Measurements from ENCODE around the gene LRRK1. TPM values are rescaled to one million over a fixed set of nuclear protein-coding genes. Genes with fewer than 3 reads are reported as not detected.

Gene LRRK1
- total RNA-seq, 3 donors from 2014 or later (not counting 1 experiment from before 2014, with no cell fraction given) = 1.2 to 5.5 (median 3.2) TPM

DNA sequence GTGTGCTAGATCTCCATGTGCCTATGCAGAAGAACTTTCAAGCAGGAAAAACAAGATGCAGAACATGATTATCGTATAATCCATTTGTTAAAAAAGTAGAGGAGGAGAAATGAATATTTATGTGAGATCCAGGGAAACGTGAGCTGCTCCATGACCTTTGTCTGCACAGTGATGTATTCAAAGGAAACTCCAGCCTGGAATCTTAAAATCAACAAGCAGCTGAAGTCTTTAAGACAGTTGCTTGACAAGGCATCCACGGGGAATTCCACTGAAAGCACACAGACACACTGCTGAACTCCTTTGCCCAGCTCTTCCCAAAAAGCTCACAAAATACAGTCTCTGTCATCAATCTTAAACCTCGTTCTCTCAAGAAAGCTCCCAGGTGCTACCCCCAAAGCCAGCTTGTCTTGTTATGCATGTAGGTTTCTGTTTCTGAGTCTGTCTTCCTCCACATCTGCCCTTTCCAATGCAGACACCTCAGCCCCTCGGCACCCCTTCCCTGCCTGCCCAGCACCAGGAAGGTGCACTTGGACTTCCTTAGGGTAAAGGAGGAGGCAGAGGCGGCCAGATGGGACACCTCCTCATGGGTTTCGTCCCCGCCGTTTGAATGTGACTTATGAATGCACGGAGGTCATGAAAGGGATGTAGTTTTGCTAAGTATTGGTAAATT, 28.7 kb downstream of the LRRK1 start:
- no peaks in the 10 kb centered on the region for H3K27me3 ChIP-seq (ENCODE audit: control insufficient read depth, insufficient read depth, low read length)
- H3K27ac ChIP-seq (ENCODE audit: low read length) = no peak overlapping the region
- Mint-ChIP-seq H3K36me3 (no peaks in the 10 kb centered on the region), H3K27ac (no peak overlapping the region), H3K4me1 (no peaks in the 10 kb centered on the region), H3K4me3 (no peak overlapping the region), H3K9me3 (no peaks in the 10 kb centered on the region), H3K27me3 (ENCODE audit: low read depth in 2 of 2) (peaks cover 8 to 17% of the 10 kb centered on the region in 2 donors)
- TF ChIP-seq, protein P1, sequence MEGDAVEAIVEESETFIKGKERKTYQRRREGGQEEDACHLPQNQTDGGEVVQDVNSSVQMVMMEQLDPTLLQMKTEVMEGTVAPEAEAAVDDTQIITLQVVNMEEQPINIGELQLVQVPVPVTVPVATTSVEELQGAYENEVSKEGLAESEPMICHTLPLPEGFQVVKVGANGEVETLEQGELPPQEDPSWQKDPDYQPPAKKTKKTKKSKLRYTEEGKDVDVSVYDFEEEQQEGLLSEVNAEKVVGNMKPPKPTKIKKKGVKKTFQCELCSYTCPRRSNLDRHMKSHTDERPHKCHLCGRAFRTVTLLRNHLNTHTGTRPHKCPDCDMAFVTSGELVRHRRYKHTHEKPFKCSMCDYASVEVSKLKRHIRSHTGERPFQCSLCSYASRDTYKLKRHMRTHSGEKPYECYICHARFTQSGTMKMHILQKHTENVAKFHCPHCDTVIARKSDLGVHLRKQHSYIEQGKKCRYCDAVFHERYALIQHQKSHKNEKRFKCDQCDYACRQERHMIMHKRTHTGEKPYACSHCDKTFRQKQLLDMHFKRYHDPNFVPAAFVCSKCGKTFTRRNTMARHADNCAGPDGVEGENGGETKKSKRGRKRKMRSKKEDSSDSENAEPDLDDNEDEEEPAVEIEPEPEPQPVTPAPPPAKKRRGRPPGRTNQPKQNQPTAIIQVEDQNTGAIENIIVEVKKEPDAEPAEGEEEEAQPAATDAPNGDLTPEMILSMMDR (IDR thresholded peaks at IDR 0.05) = no peak
- no peaks in the 10 kb centered on the region for H3K36me3 ChIP-seq (ENCODE audit: control insufficient read depth, insufficient read depth, low read length)
- no peak for ATAC-seq
- no peak for DNase-seq
- no peaks in the 10 kb centered on the region for H3K9me3 ChIP-seq (ENCODE audit: control insufficient read depth, insufficient read depth, low read length)
- no peaks in the 10 kb centered on the region for H3K4me1 ChIP-seq (ENCODE audit: control insufficient read depth, insufficient read depth, low read length)
- 89% methylated on average over 9 of the region's 10 CpGs for WGBS (ENCODE audit: insufficient coverage)
- intact Hi-C loops (cut with micrococcal nuclease) = no loop called here
- H3K4me3 ChIP-seq (ENCODE audit: low read length) = no peak overlapping the region

DNA sequence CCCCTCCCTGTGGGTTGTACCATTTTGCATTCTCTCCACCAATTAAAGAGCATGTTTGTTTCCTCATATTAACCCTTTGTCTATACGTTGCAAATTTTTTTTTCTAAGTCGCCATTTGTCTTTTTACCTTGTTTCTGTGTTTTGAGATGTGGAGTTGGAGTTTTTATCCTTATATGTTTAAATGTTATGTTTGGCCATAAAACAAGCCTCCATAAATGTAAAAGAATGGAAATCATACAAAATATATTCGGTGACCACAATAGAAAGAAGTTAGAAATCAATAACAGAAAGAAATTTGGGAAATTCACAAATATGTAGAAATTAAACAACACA, 29.2 kb downstream of the LRRK1 start:
- no peaks in the 10 kb centered on the region for H3K4me1 Mint-ChIP-seq
- no peak for ATAC-seq
- H3K27ac ChIP-seq (ENCODE audit: low read length) = no peak overlapping the region

DNA sequence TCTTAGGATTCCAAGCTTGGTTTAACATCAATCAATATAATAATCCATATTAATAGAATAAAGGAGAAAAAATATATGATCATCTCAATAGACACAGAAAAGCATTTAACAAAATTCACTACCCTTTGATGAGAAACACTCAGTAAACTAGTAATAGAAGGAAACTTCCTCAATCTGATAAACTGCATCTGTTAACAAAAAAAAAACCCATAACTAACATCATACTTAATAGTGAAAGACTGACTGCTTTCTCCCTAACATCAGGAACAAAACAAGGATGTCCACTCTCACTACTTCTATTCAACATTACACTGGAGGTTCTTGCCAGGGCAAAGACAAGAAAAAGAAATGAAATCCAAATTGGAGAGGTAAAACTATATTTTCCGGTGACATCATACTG, 30.5 kb downstream of the LRRK1 start:
- Mint-ChIP-seq H3K27ac (no peak overlapping the region), H3K9me3 (no peaks in the 10 kb centered on the region), H3K27me3 (ENCODE audit: low read depth in 2 of 2) (peaks cover 8 to 17% of the 10 kb centered on the region in 2 donors), H3K4me3 (no peak overlapping the region), H3K4me1 (no peaks in the 10 kb centered on the region), H3K36me3 (no peaks in the 10 kb centered on the region)
- Histone ChIP-seq H3K27ac (ENCODE audit: low read length) (no peak overlapping the region), H3K36me3 (ENCODE audit: control insufficient read depth, insufficient read depth, low read length) (no peaks in the 10 kb centered on the region), H3K9me3 (ENCODE audit: control insufficient read depth, insufficient read depth, low read length) (no peaks in the 10 kb centered on the region), H3K4me3 (ENCODE audit: low read length) (no peak overlapping the region), H3K27me3 (ENCODE audit: control insufficient read depth, insufficient read depth, low read length) (no peaks in the 10 kb centered on the region), H3K4me1 (ENCODE audit: control insufficient read depth, insufficient read depth, low read length) (no peaks in the 10 kb centered on the region)
- intact Hi-C loops (cut with micrococcal nuclease) = no loop called here
- DNase-seq (no peak), ATAC-seq (no peak)
- TF ChIP-seq, protein P1 (IDR thresholded peaks at IDR 0.05) = no peak
- WGBS (ENCODE audit: insufficient coverage) = no CpG with 5 or more reads among the region's 1 CpG

More for the DNA sequence above, 29.2 kb downstream of the LRRK1 start:
- Mint-ChIP-seq H3K27ac (no peak overlapping the region), H3K27me3 (ENCODE audit: low read depth in 2 of 2) (peaks cover 8 to 17% of the 10 kb centered on the region in 2 donors), H3K36me3 (no peaks in the 10 kb centered on the region), H3K4me3 (no peak overlapping the region), H3K9me3 (no peaks in the 10 kb centered on the region)
- Histone ChIP-seq H3K9me3 (ENCODE audit: control insufficient read depth, insufficient read depth, low read length) (no peaks in the 10 kb centered on the region), H3K27me3 (ENCODE audit: control insufficient read depth, insufficient read depth, low read length) (no peaks in the 10 kb centered on the region), H3K4me1 (ENCODE audit: control insufficient read depth, insufficient read depth, low read length) (no peaks in the 10 kb centered on the region), H3K4me3 (ENCODE audit: low read length) (no peak overlapping the region), H3K36me3 (ENCODE audit: control insufficient read depth, insufficient read depth, low read length) (no peaks in the 10 kb centered on the region)
- no CpG with 5 or more reads among the region's 3 CpGs for WGBS (ENCODE audit: insufficient coverage)
- no peak for DNase-seq
- intact Hi-C loops (cut with micrococcal nuclease) = no loop called here
- TF ChIP-seq, protein P1 (IDR thresholded peaks at IDR 0.05) = no peak

DNA sequence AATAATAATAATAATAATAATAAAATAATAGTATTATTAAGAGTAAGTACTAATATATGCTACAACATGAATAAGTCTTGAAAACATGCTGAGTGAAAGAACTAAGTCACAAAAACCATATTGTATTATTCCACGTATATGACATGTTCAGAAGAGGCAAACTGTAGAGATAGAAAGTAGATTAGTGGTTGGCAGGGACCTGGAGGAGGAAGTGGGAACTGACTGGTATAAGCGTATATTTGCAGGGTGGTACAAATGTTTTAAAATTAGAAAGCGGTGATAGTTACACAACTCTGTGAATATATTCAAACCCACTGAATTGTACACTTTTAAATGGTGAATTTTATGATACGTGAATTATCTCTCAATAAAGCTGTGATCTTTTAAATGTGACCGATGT, 32.8 kb downstream of the LRRK1 start:
- H3K4me3 ChIP-seq (ENCODE audit: low read length) = no peak overlapping the region
- no peak for DNase-seq
- no peak overlapping the region for H3K27ac ChIP-seq (ENCODE audit: low read length)
- no peak for ATAC-seq
- no peaks in the 10 kb centered on the region for H3K9me3 Mint-ChIP-seq
- no peaks in the 10 kb centered on the region for H3K36me3 ChIP-seq (ENCODE audit: control insufficient read depth, insufficient read depth, low read length)
- H3K27me3 Mint-ChIP-seq (ENCODE audit: low read depth in 2 of 2) = peaks cover 10 to 24% of the 10 kb centered on the region in 2 donors
- no peaks in the 10 kb centered on the region for H3K4me1 ChIP-seq (ENCODE audit: control insufficient read depth, insufficient read depth, low read length)
- WGBS (ENCODE audit: insufficient coverage) = 63% methylated on average over 3 of the region's 5 CpGs
- no peak overlapping the region for H3K4me3 Mint-ChIP-seq
- H3K27ac Mint-ChIP-seq = no peak overlapping the region
- H3K27me3 ChIP-seq (ENCODE audit: control insufficient read depth, insufficient read depth, low read length) = no peaks in the 10 kb centered on the region
- intact Hi-C loops (cut with micrococcal nuclease) = no loop called here
- no peaks in the 10 kb centered on the region for H3K36me3 Mint-ChIP-seq
- no peaks in the 10 kb centered on the region for H3K4me1 Mint-ChIP-seq
- TF ChIP-seq, protein P1 (IDR thresholded peaks at IDR 0.05) = no peak
- H3K9me3 ChIP-seq (ENCODE audit: control insufficient read depth, insufficient read depth, low read length) = no peaks in the 10 kb centered on the region

All from natural killer cell (primary cell).